Ureter (tissue), 1 donor: ENCODE measurements around the gene RAPH1. TPM values are rescaled to one million over a fixed set of nuclear protein-coding genes. Genes with fewer than 3 reads are reported as not detected.

Experiments used
- DNase-seq: peaks from one replicate; pipeline ENCODE4 v3.0.0-alpha.2; 2020; ENCODE audit warnings: low spot score
- total RNA-seq: library from RNA; stranded (reverse); gene quantifications from one replicate; pipeline ENCODE4 v1.2.4, GENCODE V29; 2023
- donor health status: DM: yes; HTN: yes; CAD: no.

Gene RAPH1
- total RNA-seq, 1 donor from 2014 or later = 71.6 TPM

DNA sequence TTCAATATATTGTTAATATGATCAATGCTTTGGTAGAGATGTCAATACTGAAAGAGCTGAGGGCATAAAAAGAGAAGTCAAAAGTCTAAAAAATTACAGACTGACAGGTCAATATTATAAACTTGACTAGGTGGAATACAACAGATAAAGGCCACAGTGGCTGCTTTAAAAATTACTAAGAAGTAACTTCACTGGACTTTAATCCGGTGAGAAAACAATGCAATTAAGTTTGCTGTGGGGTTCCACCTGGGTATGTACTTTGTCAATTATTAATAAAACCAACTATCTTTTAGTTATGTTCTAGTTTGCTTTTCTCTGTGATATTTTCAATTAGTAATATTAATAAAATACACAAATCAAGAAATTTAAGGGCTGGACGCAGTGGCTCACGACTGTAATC is 44.7 kb downstream of the RAPH1 start:
- DNase-seq = no peak

DNA sequence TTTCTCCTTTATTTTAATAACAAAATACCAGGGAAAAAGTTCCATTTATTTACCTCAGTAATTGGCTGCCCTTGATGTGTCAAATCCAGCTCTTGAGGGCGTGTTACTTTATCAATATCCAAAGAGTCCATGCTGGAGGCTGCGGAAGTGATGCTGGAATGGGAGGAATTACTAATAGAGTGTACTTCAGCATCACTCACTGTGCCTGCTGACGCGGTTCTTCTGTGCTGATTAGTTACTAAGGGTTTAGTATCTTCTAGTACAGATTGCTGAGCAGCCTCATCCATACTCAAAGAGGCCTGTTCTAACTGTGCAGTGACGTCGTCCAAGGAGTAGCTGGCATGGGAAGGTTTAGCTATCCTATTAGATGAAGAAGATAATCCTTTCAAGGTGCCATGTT is 45.6 kb downstream of the RAPH1 start:
- no peak for DNase-seq

DNA sequence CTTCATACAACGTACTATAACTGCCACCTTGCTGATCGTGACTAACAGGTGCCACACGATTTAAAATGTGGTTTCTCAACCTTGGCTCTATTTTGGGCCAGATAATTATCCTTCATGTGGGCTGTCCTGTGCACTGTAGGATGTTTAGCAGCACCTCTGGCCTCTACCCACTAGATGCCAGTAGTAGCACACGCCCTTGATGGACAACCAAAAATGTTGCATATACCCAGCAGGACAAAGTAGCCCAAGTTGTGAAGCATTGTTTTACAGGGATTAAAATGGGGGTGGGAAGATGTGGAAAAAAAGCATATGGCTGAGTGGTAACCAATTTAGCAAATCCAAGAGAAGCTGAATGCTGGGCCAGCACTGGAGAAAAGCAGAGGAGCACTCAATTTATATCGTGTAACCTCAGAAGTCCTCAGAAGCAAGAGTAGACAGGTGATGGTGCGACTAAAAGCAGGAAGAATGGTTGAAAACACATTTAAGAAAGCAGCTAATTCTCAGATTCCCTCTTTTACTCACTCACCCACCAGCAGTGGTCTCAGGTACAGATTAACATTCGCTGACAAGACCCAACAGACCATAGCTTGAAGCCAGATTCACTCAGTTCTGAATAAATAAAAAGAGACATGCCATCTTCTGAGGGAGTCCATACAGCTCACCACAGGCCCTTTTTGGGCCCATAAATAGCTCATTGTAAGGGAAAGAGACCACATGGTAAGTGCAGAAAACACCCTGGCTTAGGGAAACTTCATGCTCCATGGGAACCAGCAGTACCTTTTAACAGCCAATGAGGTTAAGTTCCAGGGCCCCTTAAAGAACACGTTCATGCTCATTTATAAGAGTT is 50.6 kb downstream of the RAPH1 start:
- no peak for DNase-seq

DNA sequence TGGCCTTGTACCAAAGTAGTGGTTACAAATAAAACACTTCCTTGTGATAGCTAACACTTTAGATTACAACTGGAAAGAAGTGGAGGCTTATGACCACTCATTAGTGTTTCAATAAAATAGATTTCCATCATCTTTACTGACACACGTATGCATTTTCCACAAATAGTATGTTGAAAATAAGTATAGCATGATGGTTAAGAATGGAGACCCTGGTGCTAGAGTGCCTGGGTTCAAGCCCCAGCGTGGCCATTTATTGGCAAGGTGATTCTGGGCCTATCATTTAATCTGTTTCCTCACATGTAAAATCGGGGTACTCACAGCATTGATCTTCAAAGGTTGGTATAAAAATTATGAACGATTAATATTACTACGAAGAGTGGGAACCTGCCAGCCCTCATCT is 54.5 kb downstream of the RAPH1 start:
- no peak for DNase-seq

DNA sequence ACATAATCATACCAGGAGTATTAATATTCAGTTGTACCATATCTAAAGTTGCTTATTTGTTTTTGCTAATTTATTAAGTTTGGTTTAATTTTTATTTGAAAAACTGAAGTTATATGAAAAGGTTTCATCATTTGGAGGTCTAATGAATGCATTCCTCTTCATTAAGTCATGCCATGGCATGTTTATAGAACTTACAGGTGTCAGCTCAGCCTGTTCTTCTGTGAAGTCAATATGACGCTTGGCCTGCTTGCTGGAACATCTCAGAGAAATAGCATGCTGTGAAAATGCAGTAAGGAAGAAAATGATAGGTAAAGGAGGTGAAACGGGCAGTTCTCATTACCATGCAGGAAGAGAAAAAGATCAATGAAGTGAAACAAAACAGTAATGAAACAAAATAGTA is 58.2 kb downstream of the RAPH1 start:
- DNase-seq = no peak

DNA sequence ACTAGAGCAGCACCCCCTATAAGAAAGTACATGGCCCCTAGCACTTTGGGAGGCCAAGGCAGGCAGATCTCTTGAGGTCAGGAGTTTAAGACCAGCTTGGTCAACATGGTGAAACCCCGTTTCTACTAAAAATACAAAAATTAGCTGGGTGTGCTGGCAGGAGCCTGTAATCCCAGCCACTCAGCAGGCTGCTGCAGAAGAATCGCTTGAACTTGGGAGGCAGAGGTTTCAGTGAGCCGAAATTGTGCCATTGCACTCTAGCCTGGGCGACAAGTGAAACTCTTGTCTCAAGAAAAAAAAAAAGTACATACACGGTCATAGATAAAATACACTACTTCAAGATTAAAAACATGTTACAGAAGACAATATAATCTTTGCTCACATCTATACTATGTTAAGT is 63.8 kb downstream of the RAPH1 start:
- DNase-seq = no peak

DNA sequence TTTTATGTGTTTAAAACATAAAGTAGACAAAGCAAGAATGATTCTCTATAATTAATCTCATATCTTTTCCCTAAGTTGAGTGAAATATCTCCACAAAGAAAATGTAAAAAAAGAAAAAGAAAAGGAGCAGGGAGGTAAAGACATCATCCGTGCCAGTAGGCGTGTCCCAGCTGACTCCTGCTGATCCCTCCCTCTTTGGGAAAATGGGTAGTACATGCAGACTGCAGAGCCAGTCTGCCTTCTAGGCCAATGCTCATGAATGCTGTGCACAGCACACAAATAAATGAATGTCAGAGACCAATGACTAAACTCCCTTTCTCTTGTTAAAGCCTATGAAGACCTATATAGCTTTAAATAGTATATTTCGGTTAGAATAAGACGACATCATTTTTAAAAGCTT is 64.7 kb downstream of the RAPH1 start:
- DNase-seq = no peak

DNA sequence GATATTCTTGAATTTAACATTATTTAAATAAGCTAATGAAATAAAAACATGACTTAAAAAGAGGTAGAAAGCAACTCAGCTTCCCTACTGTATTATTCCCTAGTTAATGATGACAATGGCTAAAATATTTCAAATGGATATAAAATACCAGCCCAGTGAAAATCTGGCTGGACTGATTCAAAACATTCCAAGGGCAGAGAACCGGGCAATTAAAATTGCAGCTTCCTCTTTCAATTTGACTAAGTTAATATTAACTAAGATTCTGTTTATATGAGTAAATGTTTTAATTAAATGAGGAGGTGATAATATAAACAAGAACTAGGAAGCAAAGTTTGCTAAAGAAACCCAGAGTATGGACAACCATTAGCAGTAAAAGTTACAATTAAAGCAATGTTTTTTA is 65.6 kb downstream of the RAPH1 start:
- no peak for DNase-seq

DNA sequence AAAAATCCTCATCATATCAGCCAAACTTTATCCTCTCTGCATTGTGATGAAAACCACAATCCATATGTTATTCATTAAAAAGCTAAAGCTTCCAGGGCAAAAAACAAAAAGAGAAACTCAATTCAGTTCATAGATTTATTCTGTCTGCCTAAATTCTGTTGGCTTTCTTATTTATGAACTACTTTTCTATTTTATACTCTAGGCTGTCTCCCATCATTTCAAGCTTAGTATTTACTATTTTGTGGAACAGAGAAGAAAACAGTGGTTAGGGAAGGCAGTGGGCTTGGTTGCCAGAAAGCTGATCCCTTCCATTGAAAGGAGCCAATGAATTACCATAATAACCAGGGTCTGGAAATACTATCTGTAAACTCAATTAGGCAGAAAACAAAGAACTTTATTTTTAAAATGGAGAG is 71.8 kb downstream of the RAPH1 start:
- DNase-seq = no peak

DNA sequence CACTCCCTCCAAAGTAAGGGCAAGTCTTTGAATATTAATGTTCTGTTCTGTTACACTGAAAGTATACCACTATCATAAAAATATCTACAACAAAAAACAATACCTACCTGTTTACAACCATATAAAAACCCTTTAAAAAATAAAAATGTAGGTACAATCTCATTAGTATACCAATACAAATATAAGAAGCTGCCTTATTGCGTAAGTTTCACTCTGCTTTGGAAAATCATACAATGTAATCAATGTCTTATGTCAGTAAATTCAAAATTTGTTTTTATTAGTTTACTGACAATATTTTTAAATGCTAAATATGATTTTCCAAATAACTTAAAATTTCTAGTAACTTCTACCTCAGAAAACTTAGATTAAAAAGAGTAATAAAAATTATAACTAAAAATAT is 72.8 kb downstream of the RAPH1 start:
- DNase-seq = no peak

DNA sequence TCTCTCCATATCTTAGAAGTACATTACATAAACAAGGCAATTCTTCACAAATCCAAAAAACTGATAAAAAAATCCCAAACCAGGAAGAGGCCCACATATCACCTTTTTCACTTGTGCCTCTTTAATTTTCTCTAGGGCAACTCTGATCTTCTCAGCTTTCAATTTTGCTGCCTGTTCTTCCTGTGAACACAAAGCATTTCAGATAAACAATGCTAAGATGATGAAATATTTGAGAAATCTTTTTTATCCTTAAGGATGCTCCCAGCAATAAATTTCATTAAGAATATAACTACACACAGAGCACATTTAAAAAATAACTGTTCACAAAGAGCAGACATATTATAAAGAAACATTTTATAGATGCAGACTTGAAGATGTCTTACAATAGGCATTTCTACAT is 73.4 kb downstream of the RAPH1 start:
- DNase-seq = no peak

DNA sequence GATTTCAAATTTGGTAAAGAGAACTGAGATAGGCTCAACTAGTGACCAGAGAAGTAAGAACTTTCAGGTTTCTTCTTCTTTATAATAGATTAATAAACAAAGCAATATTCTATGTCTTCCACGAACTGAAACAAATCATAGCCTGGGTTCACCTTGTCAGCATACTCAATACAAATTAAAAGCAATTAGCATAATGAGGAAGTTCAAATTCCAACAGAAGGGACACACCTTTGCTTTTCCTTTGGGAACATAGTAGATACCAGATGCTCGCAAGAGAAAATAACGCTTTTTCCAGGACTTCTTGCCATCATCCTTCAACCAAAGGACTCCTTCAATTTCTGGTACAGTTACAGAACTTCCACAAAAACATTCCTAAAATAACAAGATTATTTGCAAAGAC is 79.9 kb downstream of the RAPH1 start:
- no peak for DNase-seq

DNA sequence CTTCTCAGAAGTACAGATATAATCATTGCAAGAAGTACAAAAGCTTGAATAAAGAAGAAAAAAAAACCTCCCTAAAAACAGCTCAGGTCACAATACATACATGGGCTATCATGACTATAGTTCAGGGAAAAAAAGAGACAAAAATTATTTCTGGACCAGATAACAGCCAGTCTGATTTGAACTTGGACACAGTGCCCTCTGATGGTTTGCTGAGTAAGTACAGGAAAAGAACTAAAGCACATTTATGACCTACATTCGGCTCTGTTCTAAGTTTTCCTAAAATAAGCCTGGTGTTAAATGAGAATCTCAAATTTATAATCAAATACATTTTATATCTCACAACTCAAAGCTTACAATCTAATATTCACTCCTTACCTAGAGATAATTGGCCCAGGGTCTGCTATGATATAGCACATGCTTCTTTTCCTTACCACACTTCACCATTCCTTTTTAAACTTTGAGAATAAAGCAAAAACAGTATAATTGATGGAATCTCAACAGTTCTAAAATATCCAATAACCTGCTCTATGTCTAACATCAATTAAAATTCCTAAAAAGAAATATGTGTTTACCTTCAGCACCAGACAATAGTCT is 81.1 kb downstream of the RAPH1 start:
- no peak for DNase-seq

DNA sequence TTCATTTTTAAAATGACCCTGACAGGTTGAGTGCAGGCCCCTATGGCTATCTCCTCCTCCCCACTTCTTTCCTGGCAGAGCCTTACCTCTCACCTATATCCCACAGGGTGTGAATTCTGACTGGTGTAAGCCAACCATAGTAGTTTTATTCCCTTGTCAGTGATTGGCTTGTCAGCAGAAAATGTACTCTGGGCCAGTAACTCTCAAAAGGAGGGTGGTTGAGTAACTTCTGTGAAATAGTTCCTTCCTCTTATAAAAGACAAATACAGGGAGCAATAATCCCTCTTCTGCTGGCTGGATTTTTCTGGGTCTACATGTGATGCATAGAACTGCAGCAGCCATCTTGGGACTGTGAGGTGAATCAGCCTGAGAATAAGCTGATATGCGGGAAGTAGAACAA is 83.4 kb downstream of the RAPH1 start:
- DNase-seq = no peak

DNA sequence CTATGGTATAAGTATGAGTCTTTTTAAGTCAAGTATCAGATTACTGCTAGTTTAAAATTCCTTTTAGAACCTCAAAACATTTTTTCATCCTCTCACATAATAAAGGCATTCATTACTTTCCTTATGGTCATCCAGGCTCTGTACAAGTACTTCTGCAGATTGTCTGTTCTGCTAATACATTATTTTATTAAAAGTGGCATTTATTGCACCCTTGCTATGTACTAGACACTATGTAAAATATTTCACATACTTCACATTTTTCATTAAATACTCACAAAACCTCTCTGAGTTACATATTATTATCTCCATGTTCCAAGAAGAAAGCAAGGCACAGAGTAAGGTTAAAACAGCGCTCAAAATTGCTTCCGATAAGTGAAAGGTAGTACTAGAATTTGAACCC is 84.1 kb downstream of the RAPH1 start:
- DNase-seq = no peak

DNA sequence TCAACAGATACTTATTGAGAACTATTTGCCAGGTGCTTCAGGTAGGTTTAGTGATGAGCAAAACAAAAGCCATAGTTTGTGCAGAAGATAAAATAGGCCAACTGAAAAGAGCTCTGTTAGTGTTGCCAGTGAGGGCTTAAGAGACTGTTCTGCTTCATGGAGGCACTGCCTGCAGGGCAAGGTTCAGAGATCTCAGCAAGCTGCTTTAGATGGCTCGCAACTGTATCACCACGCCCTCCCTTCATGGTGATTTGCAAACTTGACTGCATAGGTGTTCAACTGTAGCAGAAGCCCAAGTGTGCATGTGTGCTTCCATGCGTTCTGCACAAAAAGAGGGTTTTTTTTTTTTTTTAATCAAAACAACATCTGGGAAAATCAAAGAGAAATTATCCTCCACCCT is 84.5 kb downstream of the RAPH1 start:
- DNase-seq = no peak

DNA sequence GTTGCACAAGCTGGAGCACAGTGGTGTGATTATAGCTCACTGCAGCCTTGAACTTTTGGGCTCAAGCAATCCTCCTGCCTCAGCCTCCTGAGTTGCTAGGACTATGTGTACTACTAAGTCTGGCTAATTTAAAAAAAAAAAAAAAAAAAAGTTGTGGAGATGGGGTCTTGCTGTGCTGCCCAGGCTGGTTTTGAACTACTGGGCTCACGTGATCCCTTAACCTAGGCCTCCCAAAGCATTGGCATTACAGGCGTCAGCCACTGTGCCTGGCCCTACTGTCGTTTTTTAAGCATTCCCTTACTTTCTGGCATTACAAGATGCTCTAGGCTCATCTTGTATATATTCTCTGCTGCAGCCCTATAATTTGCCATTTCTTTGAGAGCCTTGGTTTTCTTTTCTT is 88.3 kb downstream of the RAPH1 start:
- DNase-seq = no peak

DNA sequence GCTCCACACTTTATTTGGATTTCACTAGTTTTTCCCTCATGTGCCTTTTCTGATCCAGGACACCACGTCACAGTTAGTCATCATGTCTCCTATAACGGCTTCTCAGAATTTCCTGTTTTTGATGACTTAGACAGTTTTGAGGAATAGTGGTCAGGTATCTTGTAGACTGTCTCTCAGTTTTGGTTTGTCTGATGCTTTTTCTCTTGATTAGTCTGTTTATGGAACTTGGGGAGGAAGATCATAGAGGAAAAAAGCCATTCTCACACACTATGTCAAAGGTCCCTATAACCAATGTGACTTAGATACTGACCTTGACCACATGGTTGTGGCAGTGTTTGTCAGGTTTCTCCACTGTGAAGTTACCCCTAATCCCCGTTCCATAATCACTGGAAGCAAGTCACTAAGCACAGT is 89.0 kb downstream of the RAPH1 start:
- no peak for DNase-seq

DNA sequence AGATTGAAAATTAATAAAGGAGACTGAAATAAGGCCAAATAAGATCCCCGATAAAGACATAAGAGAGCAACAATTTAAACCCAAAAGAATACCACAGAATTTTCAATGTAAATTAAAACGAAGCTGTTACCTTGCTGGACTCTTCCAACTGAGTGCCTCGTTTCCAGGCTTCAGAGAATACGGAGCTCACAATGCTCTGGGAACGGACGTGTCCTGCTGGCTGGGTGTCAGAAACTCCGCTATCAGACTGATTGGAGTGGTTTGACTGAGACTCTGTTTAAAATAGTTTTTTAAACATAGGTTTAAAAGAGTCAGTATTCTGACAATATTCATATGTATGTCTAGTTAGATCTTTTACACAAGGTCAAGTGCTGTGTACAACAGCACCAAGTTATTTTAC is 90.4 kb downstream of the RAPH1 start:
- no peak for DNase-seq

DNA sequence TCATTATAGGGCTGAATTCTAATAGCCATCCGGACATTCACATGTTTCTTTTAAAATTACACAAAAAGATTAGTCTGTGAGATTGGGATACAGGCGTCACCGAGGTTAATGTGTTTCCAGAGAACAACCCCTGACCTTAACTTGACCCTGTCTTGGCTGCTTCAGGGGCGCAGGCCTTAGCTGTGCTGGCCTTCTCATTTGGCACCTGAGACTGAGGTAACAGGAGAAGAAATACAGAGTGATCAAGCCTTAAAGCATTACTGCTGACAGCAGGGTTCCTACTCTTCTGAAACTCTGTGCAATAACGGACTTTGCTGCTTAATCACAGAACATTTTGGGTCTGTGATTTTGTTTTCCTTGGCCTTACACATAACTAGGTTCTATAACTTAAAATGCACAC is 92.6 kb downstream of the RAPH1 start:
- no peak for DNase-seq

DNA sequence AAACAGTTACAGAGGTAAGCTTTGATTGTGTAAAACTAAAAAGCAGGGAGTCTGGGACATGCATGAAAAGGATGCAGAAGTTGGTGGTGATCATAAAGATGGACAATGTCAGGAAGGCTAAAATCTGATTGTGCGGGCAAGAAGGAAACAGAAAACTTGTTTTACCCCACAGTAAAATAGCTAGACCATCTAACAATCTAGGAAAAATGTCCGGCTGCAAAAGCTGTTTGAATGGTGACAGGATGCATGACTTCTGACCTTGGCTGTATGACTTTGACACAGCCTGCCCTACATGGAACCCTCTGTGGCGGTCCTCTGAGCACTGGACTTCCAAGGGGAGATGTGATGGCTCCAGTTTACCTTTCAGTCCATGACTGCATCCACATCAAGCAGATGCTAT is 93.6 kb downstream of the RAPH1 start:
- no peak for DNase-seq

DNA sequence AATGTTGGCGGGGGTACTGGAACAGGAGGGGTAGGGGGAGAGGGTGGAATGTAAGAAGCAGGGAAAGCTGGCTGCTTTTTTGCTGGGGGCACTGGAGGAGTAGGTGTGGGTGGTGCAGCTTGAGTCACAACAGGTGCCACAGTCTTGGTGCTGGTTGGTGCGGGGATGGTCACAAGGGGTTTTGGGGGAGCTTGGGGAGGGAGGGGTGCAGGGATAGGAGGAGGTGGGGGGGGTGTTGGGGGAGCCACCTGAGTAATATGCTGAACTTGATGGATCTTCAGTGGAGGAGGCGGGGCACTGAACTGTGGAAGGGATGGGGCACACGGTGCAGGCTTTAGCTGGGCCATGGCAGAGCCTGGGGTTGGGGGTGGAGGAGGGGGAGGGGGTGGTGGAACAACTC is 94.4 kb downstream of the RAPH1 start:
- no peak for DNase-seq

DNA sequence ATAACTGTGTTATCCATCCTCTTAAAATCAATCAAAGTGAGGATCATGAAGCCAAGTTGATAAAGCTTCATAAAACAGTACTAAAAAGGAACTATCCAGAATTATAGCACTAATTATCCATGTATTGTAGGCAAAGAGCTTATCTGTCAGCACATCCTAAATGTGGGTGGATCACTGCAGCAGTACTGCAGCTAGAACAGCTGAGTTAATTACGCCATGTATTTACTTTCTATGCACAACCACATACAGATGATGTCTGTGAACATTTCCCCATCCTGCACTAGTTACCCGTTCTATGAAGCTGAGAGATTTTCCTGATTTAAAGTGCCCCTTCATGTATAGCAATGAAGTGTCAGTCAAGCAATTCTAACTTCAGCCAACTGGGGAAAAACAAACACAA is 96.6 kb downstream of the RAPH1 start:
- no peak for DNase-seq

DNA sequence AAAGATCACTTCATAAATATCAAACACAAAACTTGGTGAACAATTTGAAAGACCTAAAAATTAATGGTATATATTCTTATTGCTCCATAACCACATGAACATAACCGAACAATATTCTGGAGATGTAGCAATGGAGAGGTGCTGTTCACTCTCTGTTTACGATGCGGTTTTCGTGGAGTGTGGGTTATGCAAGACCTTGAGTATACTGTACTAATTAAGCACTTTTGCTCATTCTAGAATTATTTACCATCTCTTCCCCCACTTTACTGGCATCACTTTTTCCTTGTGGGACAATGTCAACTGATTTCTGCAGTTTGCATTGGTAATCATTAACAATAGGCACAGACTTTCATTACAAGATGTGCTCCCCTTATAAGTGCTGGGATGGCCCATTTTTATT is 97.6 kb downstream of the RAPH1 start:
- no peak for DNase-seq
